C4-2B (cell line): ENCODE results near the gene IGFBP4.

Experiments
- ZFX ChIP-seq: fragments of 450-650 bp; IDR thresholded peaks from 2 replicates; pipeline ENCODE4 v1.6.1; 2017
- TF ChIP-seq, protein P1 (sequence below): fragments of 450-650 bp; conservative IDR thresholded peaks from 2 replicates; pipeline ENCODE4 v1.5.1; 2017; ENCODE audit warnings: mild to moderate bottlenecking

DNA sequence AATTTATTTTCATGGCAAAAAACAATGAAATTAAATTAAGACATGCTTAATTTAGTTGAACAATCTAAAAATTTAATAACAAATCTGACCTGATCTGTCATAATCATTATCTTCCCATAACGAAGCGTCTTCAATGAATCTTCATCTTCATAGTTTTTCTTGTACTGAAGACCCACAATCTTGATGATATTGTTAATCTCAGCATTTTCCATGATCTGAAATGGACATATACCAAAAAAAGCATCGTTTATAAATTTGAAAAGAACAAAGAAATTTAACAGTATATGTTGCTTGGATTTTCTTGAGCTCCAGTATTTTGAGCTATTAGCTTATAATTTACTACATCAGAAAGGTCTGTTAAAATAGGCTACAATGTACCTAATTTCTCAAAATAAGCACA lies 35.8 kb upstream of the IGFBP4 start:
- TF ChIP-seq, protein P1, sequence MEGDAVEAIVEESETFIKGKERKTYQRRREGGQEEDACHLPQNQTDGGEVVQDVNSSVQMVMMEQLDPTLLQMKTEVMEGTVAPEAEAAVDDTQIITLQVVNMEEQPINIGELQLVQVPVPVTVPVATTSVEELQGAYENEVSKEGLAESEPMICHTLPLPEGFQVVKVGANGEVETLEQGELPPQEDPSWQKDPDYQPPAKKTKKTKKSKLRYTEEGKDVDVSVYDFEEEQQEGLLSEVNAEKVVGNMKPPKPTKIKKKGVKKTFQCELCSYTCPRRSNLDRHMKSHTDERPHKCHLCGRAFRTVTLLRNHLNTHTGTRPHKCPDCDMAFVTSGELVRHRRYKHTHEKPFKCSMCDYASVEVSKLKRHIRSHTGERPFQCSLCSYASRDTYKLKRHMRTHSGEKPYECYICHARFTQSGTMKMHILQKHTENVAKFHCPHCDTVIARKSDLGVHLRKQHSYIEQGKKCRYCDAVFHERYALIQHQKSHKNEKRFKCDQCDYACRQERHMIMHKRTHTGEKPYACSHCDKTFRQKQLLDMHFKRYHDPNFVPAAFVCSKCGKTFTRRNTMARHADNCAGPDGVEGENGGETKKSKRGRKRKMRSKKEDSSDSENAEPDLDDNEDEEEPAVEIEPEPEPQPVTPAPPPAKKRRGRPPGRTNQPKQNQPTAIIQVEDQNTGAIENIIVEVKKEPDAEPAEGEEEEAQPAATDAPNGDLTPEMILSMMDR: no peak
- no peak for TF ChIP-seq ZFX
